Measurements from ENCODE around the gene SNRPA.

GRCh38 chr19:40724855-40725254 lies 26.1 kb upstream of the SNRPA start:
- TF ChIP-seq POLR2A (IDR thresholded peaks at IDR 0.05): no peak
- no peak for TF ChIP-seq CTCF (IDR thresholded peaks at IDR 0.05)

All from adrenal gland (tissue), 5 donors.